Adipocyte (in vitro differentiated cells): ENCODE measurements around the gene PARVB.

ENCODE experiments used
- DNase-seq: peaks from one replicate; pipeline ENCODE4 v3.0.0-alpha.2; 2015; ENCODE audit warnings: low read depth
- H3K27me3 ChIP-seq: replicated peaks from 2 replicates; pipeline ENCODE4 v1.7.0; 2013; ENCODE audit warnings: mild to moderate bottlenecking, low read length, moderate library complexity; ENCODE audit not compliant: control insufficient read depth, insufficient read depth
- H3K36me3 ChIP-seq: 2 replicates; pipeline ENCODE4 v1.7.0; 2013; ENCODE audit warnings: low read length, mild to moderate bottlenecking, moderate library complexity; ENCODE audit not compliant: control insufficient read depth, insufficient read depth, severe bottlenecking
- H3K4me1 ChIP-seq: 2 replicates; pipeline ENCODE4 v1.7.0; 2013; ENCODE audit warnings: mild to moderate bottlenecking, low read length, moderate library complexity; ENCODE audit not compliant: control insufficient read depth, insufficient read depth
- H3K4me3 ChIP-seq: 2 replicates; pipeline ENCODE4 v1.7.0; 2013; ENCODE audit warnings: mild to moderate bottlenecking, low read length, moderate library complexity
- H3K9ac ChIP-seq: 2 replicates; pipeline ENCODE4 v1.7.0; 2013; ENCODE audit warnings: mild to moderate bottlenecking, low read length, moderate library complexity
- H3K9me3 ChIP-seq: 2 replicates; pipeline ENCODE4 v1.7.0; 2013; ENCODE audit warnings: mild to moderate bottlenecking, low read length, moderate library complexity; ENCODE audit not compliant: control insufficient read depth

PARVB gene

GRCh38 chr22:44207173-44207980 is 183.3 kb downstream of the PARVB start:
- peaks cover 5% of the 10 kb centered on the region for H3K27me3 ChIP-seq
- H3K4me3 ChIP-seq = no peak overlapping the region
- H3K36me3 ChIP-seq = no peaks in the 10 kb centered on the region
- peaks cover 14% of the 10 kb centered on the region for H3K9me3 ChIP-seq
- peaks cover 29% of the 10 kb centered on the region for H3K4me1 ChIP-seq
- no peak for DNase-seq
- H3K9ac ChIP-seq = no peak overlapping the region

GRCh38 chr22:44207981-44208317 is 183.8 kb downstream of the PARVB start:
- no peak overlapping the region for H3K9ac ChIP-seq
- no peak for DNase-seq
- peaks cover 14% of the 10 kb centered on the region for H3K9me3 ChIP-seq
- peaks cover 29% of the 10 kb centered on the region for H3K4me1 ChIP-seq
- H3K36me3 ChIP-seq = no peaks in the 10 kb centered on the region
- H3K27me3 ChIP-seq = peaks cover 5% of the 10 kb centered on the region
- no peak overlapping the region for H3K4me3 ChIP-seq

GRCh38 chr22:44209343-44209742 is 185.2 kb downstream of the PARVB start:
- no peak for DNase-seq
- no peaks in the 10 kb centered on the region for H3K36me3 ChIP-seq
- H3K4me3 ChIP-seq = no peak overlapping the region
- H3K9ac ChIP-seq = no peak overlapping the region
- peaks cover 28% of the 10 kb centered on the region for H3K4me1 ChIP-seq
- H3K27me3 ChIP-seq = peaks cover 5% of the 10 kb centered on the region
- H3K9me3 ChIP-seq = peaks cover 14% of the 10 kb centered on the region

GRCh38 chr22:44210722-44211121 is 186.6 kb downstream of the PARVB start:
- peak; percentile 44 for DNase-seq
- Histone ChIP-seq H3K27me3 (peaks cover 5% of the 10 kb centered on the region), H3K36me3 (no peaks in the 10 kb centered on the region), H3K9me3 (peaks cover 24% of the 10 kb centered on the region), H3K9ac (peak overlapping the region; percentile 82), H3K4me1 (peaks cover 28% of the 10 kb centered on the region), H3K4me3 (peak overlapping the region; percentile 69)

GRCh38 chr22:44211256-44211945 is 187.3 kb downstream of the PARVB start:
- H3K4me3 ChIP-seq = peak overlapping the region; percentile 69
- peaks cover 24% of the 10 kb centered on the region for H3K9me3 ChIP-seq
- peak; percentile 44 for DNase-seq
- H3K36me3 ChIP-seq = no peaks in the 10 kb centered on the region
- peak overlapping the region; percentile 82 for H3K9ac ChIP-seq
- peaks cover 28% of the 10 kb centered on the region for H3K4me1 ChIP-seq
- peaks cover 5% of the 10 kb centered on the region for H3K27me3 ChIP-seq

GRCh38 chr22:44211946-44212930 is 188.1 kb downstream of the PARVB start:
- H3K9me3 ChIP-seq = peaks cover 24% of the 10 kb centered on the region
- peak; percentile 64 for DNase-seq

GRCh38 chr22:44212936-44213335 is 188.8 kb downstream of the PARVB start:
- Histone ChIP-seq H3K36me3 (no peaks in the 10 kb centered on the region), H3K4me1 (peaks cover 28% of the 10 kb centered on the region), H3K9me3 (peaks cover 24% of the 10 kb centered on the region), H3K4me3 (no peak overlapping the region), H3K27me3 (peaks cover 3% of the 10 kb centered on the region), H3K9ac (no peak overlapping the region)
- DNase-seq = no peak

More at GRCh38 chr22:44211946-44212930, 188.1 kb downstream of the PARVB start:
- peak overlapping the region; percentile 81 for H3K9ac ChIP-seq
- H3K27me3 ChIP-seq = no peaks in the 10 kb centered on the region
- H3K4me1 ChIP-seq = peaks cover 28% of the 10 kb centered on the region
- peak overlapping the region; percentile 69 for H3K4me3 ChIP-seq
- no peaks in the 10 kb centered on the region for H3K36me3 ChIP-seq

- no peak for DNase-seq
- Histone ChIP-seq H3K9ac (no peak overlapping the region), H3K4me3 (no peak overlapping the region), H3K9me3 (peaks cover 24% of the 10 kb centered on the region), H3K36me3 (no peaks in the 10 kb centered on the region), H3K4me1 (peaks cover 28% of the 10 kb centered on the region), H3K27me3 (peaks cover 9% of the 10 kb centered on the region)
Observed at GRCh38 chr22:44213489-44214043, 189.5 kb downstream of the PARVB start.

GRCh38 chr22:44214187-44214586 is 190.1 kb downstream of the PARVB start:
- DNase-seq = no peak
- no peak overlapping the region for H3K4me3 ChIP-seq
- no peaks in the 10 kb centered on the region for H3K36me3 ChIP-seq
- H3K27me3 ChIP-seq = peaks cover 10% of the 10 kb centered on the region
- peaks cover 28% of the 10 kb centered on the region for H3K4me1 ChIP-seq
- peaks cover 19% of the 10 kb centered on the region for H3K9me3 ChIP-seq
- H3K9ac ChIP-seq = no peak overlapping the region

GRCh38 chr22:44214764-44215163 is 190.7 kb downstream of the PARVB start:
- Histone ChIP-seq H3K36me3 (no peaks in the 10 kb centered on the region), H3K9me3 (peaks cover 13% of the 10 kb centered on the region), H3K4me3 (no peak overlapping the region), H3K27me3 (peaks cover 15% of the 10 kb centered on the region), H3K9ac (no peak overlapping the region), H3K4me1 (peaks cover 28% of the 10 kb centered on the region)
- DNase-seq = no peak
